GM21723 (cell line): ENCODE measurements around the gene LRRC8A.
A peak's percentile ranks its signal among the peaks of the same experiment; 100 is the strongest.
"Not testable (repeated sequence)": the region's sequence is repeated elsewhere in the genome, so short reads cannot be mapped to it uniquely, and the experiment has no call there.

Experiments
- ATAC-seq: cut with Tn5 transposase; IDR thresholded peaks from one replicate; pipeline ENCODE4 v1.9.1; 2021; ENCODE audit warnings: mild to moderate bottlenecking, moderate library complexity; ENCODE audit not compliant: unreplicated experiment

LRRC8A gene

DNA sequence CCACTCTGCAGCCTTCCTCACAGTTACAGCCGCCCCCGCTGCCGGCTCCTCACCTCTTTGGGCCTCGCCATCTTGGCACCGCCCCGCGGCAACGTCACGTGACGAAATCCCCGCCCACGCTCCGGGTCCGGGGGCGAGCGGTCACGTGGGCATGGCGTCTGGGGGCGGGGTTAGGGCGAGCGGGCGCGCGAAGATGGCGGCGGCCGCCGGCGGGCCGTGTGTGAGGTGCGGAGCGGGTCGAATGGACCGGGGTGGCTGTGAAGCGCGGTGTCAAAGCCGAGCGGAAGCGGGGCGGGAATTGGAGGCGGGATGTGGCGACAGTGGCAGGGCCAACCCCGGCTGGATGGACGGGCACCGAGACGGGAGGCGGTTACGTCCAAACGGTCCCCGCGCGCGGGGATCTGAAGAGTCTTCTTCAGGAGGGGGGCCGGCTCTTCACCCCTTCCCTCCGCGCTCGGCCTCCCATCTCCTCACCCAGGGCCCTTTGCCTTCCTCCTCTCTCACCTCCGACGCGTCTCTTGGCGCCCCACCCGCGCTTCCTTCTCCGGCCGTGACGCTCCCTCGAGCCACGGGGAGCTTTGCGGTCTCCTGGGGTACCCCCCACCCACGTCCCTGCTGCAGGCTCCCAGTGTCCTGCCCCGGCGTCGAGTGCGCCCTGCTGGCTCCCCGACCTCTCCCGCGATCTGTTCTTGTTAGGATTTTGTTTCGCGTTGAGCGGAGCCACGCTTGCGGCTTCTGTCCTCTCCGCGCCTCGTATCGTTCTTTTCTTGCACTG is 65.8 kb downstream of the LRRC8A start, which contains the start of the genes DOLK and NUP188:
DOLK (minus strand) TSS at position 77 of the 775 bp plus-strand sequence. CDS start 300 bp downstream, outside the sequence.
NUP188 (plus strand) TSS at position 173 of the 775 bp plus-strand sequence; CDS start at position 194, 21 bp downstream.
- ATAC-seq, result peak; percentile 74

DNA sequence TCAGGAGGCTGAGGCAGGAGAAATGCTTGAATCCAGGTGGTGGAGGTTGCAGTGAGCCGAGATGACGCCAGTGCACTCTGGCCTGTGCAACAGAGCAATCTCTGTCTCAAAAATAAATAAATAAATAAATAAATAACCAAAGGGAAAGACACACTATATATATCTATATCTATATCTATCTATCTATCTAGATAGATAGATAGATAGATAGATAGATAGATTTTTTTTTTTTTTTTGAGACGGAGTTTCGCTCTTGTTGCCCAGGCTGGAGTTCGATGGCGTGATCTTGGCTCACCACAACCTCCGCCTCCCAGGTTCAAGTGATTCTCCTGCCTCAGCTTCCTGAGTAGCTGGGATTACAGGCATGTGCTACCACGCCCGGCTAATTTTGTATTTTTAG is 79.5 kb downstream of the LRRC8A start:
- not testable (repeated sequence) for ATAC-seq
